ENCODE data around the gene PLA2G2D. TPM values are rescaled to one million over a fixed set of nuclear protein-coding genes. Genes with fewer than 3 reads are reported as not detected.

The PLA2G2D gene
- total and polyA plus RNA-seq, 2 of the 13 experiments (the other 11 are each of a cell fraction or from before 2014, with no cell fraction given): not detected

GRCh38 chr1:20107796-20108195 is 11.5 kb downstream of the PLA2G2D start:
- 20% methylated on average over 4 of the region's 4 CpGs for WGBS (ENCODE audit: low lambda C conversion rate)
- H3K27me3 ChIP-seq (ENCODE audit: control insufficient read depth in 1 of 2, insufficient read depth in 2 of 2, low read length in 2 of 2): peaks cover 0 to 4% of the 10 kb centered on the region in 2 experiments; a peak in 2 of 5 replicates
- no peak overlapping the region for H2AFZ ChIP-seq (ENCODE audit: low read length)
- DNase-seq (ENCODE audit: low spot score) (no peak), FAIRE-seq (no peak), ATAC-seq (no peak)
- ChIA-PET CTCF (ENCODE audit: low intra/inter-chr PET ratio, low total read pairs) (no interaction called here), POLR2A (no interaction called here)
- H3K9me3 ChIP-seq (ENCODE audit: low read length): no peaks in the 10 kb centered on the region
- in situ Hi-C loops (cut with HindIII; ENCODE audit: extremely low pct_ligation_motif_present, low pct_unique_long_range_greater_than_20kb) (no loop called here), intact Hi-C loops (cut with micrococcal nuclease; ENCODE audit: unreplicated experiment) (no loop called here)
- no peak overlapping the region for H3K9ac ChIP-seq (ENCODE audit: insufficient read depth, low read depth, low read length)
- BruUV-seq (replicated peaks): no TSS peak
- peaks cover 7% of the 10 kb centered on the region; the same call in 1 of the 2 replicates for H3K4me1 ChIP-seq (ENCODE audit: insufficient read depth, low read length)
- no peak overlapping the region for H3K27ac ChIP-seq (ENCODE audit: extremely low read length, insufficient read depth, low read length)
- no peaks in the 10 kb centered on the region for H4K20me1 ChIP-seq (ENCODE audit: insufficient read depth, low read length)
- H3K4me3 ChIP-seq (replicated peaks in 1 of 3; ENCODE audit: insufficient read depth in 1 of 3, low read depth in 2 of 3, low read length in 3 of 3): no peak overlapping the region
- H3K4me2 ChIP-seq (ENCODE audit: low read depth, low read length): 0 out of 2 replicates have a peak overlapping the region, but pooled peaks have one; percentile 4
- TF ChIP-seq AGO2 (optimal IDR thresholded peaks at IDR 0.05; ENCODE audit: low read depth, low read length): no peak
- no peak for TF ChIP-seq ZNF713 (CRISPR knock-in tag; IDR thresholded peaks at IDR 0.05)
- no peak for TF ChIP-seq TARDBP (CRISPR knock-in tag; IDR thresholded peaks at IDR 0.05)
- no peaks in the 10 kb centered on the region for H3K36me3 ChIP-seq (replicated peaks in 1 of 2; ENCODE audit: control insufficient read depth in 1 of 2, insufficient read depth in 2 of 2, low read length in 2 of 2)
- H3K79me2 ChIP-seq (ENCODE audit: insufficient read depth, low read length): no peaks in the 10 kb centered on the region

GRCh38 chr1:20107351-20107750 is 12.0 kb downstream of the PLA2G2D start:
- CTCF ChIA-PET (ENCODE audit: low intra/inter-chr PET ratio, low total read pairs): no interaction called here
- TF ChIP-seq ZNF501 (CRISPR knock-in tag; IDR thresholded peaks at IDR 0.05) (no peak), ZNF674 (CRISPR knock-in tag; IDR thresholded peaks at IDR 0.05; ENCODE audit: low read depth) (no peak), AGO2 (optimal IDR thresholded peaks at IDR 0.05; ENCODE audit: low read depth, low read length) (no peak), ZNF292 (CRISPR knock-in tag; IDR thresholded peaks at IDR 0.05; ENCODE audit: borderline replicate concordance, low read depth) (no peak), ZNF337 (CRISPR knock-in tag; IDR thresholded peaks at IDR 0.05; ENCODE audit: borderline replicate concordance, low read depth) (no peak), GATA4 (IDR thresholded peaks at IDR 0.05; ENCODE audit: borderline replicate concordance, low read depth) (no peak), ZNF33B (CRISPR knock-in tag; IDR thresholded peaks at IDR 0.05) (no peak), REL (CRISPR knock-in tag; conservative IDR thresholded peaks at IDR 0.05) (no peak), HNF4G (IDR thresholded peaks at IDR 0.05; ENCODE audit: borderline replicate concordance, low read depth, low read length) (no peak), HNF4G (CRISPR knock-in tag; IDR thresholded peaks at IDR 0.05; ENCODE audit: borderline replicate concordance, low read depth) (no peak), ELF4 (CRISPR knock-in tag; IDR thresholded peaks at IDR 0.05; ENCODE audit: borderline replicate concordance) (no peak), BCL3 (CRISPR knock-in tag; IDR thresholded peaks at IDR 0.05) (no peak), GRHL1 (CRISPR knock-in tag; conservative IDR thresholded peaks at IDR 0.05) (no peak), ZNF720 (CRISPR knock-in tag; IDR thresholded peaks at IDR 0.05) (no peak)

More at GRCh38 chr1:20107351-20107750, 12.0 kb downstream of the PLA2G2D start:
- Histone ChIP-seq H3K9ac (ENCODE audit: insufficient read depth, low read depth, low read length) (no peak overlapping the region), H3K4me3 (replicated peaks in 1 of 3; ENCODE audit: insufficient read depth in 1 of 3, low read depth in 2 of 3, low read length in 3 of 3) (no peak overlapping the region), H3K27ac (ENCODE audit: extremely low read length, insufficient read depth, low read length) (no peak overlapping the region), H3K4me1 (ENCODE audit: insufficient read depth, low read length) (peaks cover 7% of the 10 kb centered on the region; the same call in 1 of the 2 replicates), H3K79me2 (ENCODE audit: insufficient read depth, low read length) (no peaks in the 10 kb centered on the region), H4K20me1 (ENCODE audit: insufficient read depth, low read length) (no peaks in the 10 kb centered on the region), H3K27me3 (ENCODE audit: control insufficient read depth in 1 of 2, insufficient read depth in 2 of 2, low read length in 2 of 2) (peaks cover 0 to 4% of the 10 kb centered on the region in 2 experiments; a peak in 2 of 5 replicates), H3K4me2 (ENCODE audit: low read depth, low read length) (0 out of 2 replicates have a peak overlapping the region, but pooled peaks have one; percentile 4), H3K36me3 (replicated peaks in 1 of 2; ENCODE audit: control insufficient read depth in 1 of 2, insufficient read depth in 2 of 2, low read length in 2 of 2) (no peaks in the 10 kb centered on the region), H2AFZ (ENCODE audit: low read length) (no peak overlapping the region), H3K9me3 (ENCODE audit: low read length) (no peaks in the 10 kb centered on the region)
- intact Hi-C loops (cut with micrococcal nuclease; ENCODE audit: unreplicated experiment): no loop called here
- DNase-seq (ENCODE audit: low spot score): no peak
- POLR2A ChIA-PET: no interaction called here
- BruUV-seq (replicated peaks): no TSS peak
- FAIRE-seq: no peak
- ATAC-seq: no peak
- in situ Hi-C loops (cut with HindIII; ENCODE audit: extremely low pct_ligation_motif_present, low pct_unique_long_range_greater_than_20kb): no loop called here
- 36% methylated on average over 3 of the region's 4 CpGs for WGBS (ENCODE audit: low lambda C conversion rate)
